ENCODE results near the gene TAF10. TPM values are rescaled to one million over a fixed set of nuclear protein-coding genes. Genes with fewer than 3 reads are reported as not detected.

TAF10 gene
- total RNA-seq, 1 donor from 2014 or later = 45.7 TPM

DNA sequence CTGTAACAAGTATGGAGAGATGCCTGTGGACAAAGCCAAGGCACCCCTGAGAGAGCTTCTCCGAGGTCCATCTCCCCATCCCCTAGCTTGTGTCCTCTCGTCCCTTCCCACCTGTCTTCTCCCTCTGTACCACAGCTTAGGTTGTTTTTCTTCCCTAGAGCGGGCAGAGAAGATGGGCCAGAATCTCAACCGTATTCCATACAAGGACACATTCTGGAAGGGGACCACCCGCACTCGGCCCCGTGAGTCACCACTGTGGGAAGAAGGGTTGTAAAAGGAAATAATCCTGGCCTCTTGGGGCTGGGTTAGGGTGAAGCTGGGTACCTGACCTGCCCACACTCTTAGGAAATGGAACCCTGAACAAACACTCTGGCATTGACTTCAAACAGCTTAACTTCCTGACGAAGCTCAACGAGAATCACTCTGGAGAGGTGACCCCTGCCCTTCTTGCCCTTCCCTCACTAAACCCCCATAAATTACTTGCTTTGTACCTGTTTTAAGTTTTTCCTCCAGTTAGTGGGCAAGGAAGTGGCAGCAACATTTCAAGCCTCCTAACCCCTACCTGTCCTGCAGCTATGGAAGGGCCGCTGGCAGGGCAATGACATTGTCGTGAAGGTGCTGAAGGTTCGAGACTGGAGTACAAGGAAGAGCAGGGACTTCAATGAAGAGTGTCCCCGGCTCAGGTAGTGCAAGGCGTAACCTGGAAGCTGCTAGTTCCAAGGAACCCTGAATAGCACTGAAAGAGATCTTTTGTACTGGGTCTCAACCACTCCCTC is 3.1 kb downstream of the TAF10 start:
- no peak for DNase-seq (ENCODE audit: low read depth, low spot score)

DNA sequence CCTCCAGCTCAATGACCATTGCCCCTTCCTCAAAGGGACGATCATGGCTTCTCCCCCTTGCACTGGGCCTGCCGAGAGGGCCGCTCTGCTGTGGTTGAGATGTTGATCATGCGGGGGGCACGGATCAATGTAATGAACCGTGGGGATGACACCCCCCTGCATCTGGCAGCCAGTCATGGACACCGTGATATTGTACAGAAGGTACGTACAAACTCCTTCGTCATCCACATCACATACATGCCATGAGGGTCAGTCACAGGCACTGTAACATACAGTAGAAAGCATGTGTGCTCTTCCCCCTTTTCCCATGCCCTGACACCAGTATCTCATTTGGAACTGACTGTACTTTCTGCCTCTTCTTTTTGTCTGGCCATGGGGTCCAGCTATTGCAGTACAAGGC is 4.0 kb downstream of the TAF10 start:
- DNase-seq (ENCODE audit: low read depth, low spot score) = no peak

DNA sequence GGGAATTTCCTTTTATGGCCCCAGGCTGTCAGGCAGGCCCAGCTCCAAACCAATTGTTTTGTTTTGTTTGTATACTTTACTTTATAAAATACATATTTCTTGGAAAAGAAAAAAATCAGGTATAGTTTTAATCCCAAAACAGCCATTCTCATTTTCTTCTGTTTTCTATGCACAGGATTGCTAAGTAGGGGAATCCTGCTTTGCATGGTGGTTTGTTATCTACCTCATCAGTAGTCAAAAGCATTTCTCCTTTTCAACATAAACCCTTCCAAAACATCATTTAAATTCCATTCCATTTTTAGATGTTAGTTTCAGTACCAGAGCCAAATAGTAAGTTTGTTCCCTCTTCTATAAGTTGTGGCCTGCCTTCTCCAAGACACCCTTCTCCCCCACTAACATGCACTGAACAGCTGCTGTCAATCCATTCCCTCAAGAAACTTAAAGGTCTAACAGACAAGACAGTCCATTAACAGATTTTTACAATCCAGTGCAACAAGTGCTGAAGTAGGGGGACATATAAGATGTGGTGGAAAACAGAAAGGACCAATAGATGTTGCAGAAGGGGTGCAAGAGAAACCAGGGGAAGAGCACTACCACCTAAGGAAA is 4.7 kb downstream of the TAF10 start:
- DNase-seq (ENCODE audit: low read depth, low spot score) = no peak

DNA sequence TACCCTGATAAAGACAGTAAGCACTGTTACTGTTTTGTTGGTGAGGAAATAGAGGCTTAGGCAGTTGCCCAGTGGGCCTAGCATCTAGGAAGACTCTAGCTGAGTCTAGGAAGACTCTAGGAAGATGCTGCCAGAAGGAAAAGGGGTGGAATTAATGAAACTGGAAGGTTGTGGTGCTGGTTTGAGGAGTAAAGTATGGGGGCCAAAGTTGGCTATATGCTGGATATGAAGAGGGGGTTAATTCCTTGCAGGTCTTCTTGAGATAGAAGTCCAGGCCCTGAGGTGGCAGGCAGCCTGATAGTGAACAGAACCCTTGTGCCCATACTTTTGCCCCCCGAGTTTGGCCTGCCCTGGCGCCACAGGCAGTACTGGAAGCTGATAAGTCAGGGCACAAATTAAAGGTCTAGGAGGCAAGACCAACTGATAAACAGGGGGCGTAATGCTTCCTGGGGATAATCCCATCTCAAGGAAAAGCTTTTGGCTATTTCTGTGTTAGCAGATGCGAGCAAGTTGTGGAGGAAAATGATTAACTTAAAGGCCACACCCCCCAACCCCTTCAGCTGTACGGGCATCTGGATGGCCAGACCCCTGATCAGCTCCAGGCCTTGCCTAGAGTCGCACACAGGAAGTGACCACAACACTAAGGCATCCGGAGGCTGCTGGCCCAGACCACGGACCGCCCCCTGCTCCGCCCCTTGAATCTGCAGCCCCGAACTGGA is 5.4 kb downstream of the TAF10 start:
- peak; percentile 91 for DNase-seq (ENCODE audit: low read depth, low spot score)

DNA sequence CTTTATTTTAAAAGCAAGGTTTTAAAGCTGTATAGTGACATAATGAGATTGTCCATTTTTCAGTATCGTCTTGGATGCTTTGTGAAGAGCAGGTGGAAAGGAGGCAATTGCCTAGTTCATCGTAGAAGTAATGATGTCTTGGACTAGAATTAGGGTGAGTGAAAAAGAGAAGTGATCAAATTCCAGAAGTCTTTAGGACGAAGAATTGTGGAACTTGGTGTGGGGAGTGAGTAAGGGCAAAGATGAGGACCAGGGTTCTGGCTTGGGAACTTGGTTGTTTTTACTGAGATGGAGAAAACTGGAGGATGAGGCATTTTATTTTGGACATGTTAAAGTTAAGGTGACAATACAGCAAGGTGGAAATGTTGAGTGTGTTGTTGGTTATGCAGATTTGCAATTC is 7.2 kb downstream of the TAF10 start:
- no peak for DNase-seq (ENCODE audit: low read depth, low spot score)

DNA sequence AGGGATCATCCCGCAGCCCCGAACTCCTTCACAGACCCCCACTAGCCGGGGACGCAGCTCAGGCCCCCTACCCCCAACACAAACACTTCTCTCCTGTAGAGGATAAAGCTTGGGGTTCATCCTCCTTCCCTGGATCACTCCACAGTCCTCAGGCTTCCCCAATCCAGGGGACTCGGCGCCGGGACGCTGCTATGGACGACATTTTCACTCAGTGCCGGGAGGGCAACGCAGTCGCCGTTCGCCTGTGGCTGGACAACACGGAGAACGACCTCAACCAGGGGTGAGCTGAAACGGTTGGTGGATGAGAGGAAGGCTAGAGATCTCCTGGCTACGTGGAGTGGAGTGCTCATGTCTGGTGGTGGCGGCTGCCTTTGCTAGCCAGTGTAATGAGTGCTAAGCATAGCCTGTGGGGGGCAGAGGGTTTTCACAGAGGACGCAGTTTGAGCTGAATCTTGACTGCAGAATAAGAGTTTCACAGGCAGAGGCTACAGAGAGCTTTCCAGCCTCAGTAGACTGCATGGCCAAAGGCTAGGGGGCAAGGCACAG is 7.9 kb downstream of the TAF10 start:
- DNase-seq (ENCODE audit: low read depth, low spot score) = no peak

DNA sequence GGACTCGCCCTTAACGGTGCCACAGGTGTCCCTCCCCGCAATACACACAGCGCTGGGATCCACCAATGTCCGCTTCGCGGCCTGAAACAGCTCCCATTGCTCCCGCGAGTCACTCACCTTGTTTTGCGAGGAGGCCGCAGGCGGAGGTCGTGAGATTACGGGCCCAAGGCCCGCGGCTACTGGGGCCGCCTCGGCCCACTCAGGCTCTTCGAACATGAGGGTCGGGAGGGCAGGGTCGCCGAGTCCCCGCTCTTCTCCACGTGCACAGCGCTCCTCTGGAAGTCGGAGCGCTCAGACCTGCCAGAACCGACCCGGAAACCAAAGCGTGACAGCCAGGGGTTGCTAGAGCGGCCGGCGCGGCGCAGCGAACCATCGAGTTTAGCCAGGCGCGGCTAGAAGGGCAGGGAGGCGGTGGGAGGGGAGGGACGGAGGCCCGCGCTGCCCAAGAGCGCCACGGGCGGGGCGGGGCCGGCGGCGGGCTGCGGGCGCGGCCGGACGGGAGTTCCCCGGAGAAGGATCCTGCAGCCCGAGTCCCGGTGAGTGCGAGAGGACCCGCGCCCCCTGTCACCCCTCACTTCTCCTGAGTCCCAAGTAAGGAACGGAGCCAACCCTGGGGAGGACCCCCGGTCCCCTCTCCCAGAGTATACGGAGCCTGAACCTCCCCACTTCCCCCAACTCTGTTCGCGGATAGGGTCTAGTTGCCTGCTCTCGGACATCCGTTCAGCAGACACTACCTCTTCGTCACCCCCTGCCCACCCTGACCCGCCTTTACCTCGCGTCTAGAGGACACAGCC is 8.5 kb downstream of the TAF10 start, which contains the start of the genes ILK and RRP8:
Gene ILK (plus strand): TSS at position 488 of the 794 bp plus-strand sequence. CDS start 498 bp downstream, outside the sequence.
Gene RRP8 (minus strand): TSS at position 330 of the 794 bp plus-strand sequence. CDS start 114 bp downstream, at position 216.
- peak; percentile 73 for DNase-seq (ENCODE audit: low read depth, low spot score)

DNA sequence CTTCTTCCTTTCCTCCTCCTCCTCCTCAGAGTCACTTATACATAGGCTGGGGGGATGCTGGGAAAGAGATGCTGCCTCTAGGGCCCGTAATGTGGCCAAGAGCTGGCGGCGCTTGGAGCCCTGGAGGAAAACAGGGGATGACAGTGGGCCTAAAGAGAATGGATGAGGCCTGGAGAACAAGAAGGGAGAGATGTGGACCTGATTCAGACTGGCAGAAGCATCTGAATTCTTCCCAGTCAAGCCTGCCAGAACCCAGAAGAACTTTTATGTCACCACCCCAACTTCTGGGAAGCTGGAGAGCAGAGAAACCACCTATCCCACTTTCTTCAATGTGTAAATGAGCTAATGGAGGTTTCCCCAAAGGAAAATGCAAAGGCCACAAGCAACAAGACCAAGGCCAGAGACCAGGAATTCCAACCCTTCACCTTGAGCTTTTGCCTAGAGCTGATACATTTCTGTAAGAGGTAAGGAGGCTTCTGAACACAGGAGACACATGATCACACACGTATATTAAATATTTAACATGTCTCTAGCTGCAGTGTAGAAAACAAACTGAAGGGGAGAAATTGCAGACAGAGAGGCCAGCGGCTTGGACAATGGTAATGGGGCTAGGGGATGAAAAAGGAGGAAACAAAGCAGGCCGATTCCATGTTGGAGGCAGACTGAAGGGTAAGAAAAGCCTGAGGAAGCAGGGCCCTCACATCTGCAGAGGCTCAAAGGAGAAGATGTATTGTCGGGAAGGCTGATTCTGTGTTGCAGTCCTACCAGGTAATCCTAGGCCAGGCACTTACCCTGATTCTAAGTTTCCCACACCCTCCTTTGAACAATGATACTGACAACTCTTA is 9.7 kb downstream of the TAF10 start:
- no peak for DNase-seq (ENCODE audit: low read depth, low spot score)

DNA sequence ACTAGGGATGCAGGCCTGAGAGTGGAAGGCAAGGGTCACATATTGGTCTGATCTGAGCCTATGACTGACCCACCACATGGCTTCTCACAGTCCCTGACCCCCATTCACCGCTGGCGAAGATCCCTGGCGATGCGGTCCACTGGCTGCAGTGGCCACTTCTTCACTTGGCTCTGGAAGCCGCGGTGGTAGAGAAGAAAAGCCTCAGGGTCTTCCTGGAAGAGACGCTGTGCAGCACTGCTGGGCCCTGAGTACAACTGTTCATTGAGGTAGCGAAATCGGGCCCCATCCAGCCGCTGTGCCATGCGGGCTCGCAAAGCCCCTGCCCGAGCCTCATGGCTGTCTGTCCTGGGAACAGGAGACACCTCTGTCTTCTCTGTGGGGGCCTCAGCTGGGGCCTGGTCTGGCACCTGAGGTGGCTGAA is 11.0 kb downstream of the TAF10 start:
- no peak for DNase-seq (ENCODE audit: low read depth, low spot score)

DNA sequence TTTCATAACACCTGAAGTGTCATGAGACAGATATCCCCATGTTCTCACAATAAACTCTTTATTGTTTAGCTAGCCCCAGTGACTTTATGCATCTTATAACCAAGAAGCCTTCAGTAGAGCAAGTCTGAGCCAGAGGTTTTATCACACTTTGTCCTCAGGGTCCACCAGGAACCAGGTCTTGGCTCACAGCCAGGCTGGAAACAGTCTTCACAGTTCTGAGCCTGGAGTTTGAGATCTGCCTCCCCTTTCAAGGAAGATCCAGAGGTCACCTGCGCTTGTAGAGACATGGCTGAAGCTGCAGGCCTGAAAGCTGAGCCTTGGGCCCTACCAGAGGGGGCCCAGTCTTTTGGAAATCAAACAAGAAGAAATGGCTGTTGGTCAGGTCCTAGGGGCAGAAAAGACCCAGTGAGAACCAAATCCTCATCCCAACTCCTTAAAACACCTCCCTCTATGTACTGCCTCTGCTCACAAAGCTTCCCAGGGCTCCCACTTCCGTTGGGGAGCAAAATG is 12.1 kb downstream of the TAF10 start:
- DNase-seq (ENCODE audit: low read depth, low spot score) = no peak

DNA sequence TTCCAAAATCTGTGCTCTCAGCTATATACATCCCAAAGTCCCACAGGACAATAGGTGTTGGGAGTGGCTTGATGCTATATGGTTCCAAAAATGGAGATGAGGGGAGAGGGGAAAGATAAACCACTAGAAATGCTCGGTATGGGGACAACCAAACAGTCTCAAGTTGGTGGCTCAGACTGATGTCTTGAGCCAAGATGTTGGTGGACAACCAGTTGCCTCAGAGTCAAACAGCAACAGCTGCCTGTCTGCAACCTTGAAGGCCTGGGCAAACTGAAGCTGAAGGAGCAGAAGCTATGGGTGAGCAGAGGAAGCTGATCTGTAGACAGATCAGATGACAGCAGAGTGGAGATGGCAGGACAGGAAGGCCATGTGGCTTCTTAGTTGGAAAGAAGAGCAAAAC is 12.6 kb downstream of the TAF10 start:
- DNase-seq (ENCODE audit: low read depth, low spot score) = no peak

DNA sequence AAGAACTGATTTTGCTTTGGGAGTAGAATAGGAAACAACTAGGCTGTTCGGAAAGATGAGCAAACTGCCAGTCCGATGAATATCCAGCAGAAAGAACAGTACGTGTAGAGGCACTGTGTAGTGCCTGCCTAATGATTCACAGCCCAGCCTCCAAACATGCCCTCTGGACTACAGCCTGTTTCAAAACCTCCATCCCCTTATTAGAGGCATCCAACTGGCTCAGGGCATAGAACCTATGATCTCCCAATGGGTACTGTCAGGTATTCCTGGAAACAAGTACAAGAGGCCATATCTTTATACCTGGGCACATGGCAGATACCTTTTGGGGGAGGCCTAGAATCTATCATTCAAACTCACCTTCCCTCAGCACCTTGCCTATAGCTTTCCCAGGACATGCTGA is 13.5 kb downstream of the TAF10 start:
- DNase-seq (ENCODE audit: low read depth, low spot score) = no peak

DNA sequence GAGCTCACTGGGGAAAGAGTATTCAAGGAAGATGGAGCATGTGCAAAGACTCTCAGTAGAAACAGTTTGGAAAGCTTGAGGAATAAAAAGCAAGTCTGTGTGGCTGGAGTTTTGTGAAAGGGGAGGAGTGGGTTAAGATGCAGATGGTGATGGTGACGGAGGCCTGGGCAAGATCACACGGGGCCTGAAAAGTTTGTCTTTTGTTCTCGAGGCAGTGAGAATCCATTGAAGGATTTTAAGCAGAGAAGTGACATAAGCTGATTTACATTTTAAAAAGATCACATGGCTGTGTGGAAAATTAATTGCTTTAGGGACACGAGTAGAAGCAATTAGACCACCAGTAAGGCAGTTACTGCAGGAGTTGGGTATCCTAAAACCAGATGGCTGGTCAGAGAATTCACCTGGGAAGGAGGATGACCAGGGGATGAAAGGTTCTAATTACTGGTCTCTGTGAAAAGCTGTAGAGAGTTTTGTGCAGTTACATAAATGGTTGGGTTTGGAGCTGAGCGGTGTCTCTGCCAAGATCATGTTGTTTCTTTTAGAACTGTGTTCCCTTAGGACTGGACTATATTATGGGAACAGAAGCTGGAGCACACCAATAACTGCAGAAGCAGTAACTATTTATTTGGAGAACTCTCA is 15.7 kb downstream of the TAF10 start:
- no peak for DNase-seq (ENCODE audit: low read depth, low spot score)

DNA sequence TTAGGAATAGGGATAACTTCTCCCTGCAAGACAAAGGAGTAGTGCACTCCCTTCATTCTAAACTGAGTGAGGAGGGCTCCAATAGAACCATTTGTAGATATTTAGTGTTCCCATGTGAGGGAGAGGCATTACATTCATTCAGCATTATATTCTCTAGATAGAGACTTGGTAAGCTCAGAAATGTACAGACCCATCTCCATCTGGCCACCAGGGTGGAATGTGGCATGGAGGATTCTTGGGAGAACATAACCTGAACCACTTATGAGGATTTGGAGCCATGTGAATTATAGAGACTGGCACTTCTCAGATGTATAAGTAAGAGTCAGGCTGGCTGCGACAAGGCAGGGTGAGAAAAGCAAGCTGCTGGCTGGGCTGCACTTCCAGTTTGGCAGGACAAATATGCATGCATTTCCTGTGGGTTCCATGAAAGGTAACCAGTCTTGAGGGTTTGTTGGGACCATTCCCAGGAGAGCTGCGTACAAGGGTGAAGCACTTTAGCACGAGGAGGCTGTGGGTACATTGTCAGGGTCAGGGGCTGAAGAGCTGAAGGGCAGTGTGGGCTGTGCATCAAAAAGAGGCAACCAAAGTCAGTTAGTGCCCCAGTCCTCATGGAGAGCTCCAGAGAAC is 17.8 kb downstream of the TAF10 start:
- no peak for DNase-seq (ENCODE audit: low read depth, low spot score)

DNA sequence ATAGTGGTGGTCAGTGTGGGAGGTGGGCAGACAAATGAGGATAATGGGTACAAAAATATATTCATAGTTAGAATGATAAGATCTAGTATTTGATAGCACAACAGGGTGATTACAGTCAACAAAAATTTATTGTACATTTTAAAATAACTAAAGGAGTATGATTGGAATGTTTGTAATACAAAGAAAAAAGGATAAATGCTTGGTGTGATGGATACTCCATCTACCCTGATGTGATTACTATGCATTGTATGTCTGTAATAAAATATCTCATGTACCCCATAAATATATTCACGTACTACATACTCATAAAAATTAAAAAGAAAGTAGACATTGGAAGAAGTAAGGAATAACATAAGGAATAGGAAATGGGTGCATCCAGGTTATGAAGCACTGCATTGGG is 24.0 kb downstream of the TAF10 start:
- no peak for DNase-seq (ENCODE audit: low read depth, low spot score)

DNA sequence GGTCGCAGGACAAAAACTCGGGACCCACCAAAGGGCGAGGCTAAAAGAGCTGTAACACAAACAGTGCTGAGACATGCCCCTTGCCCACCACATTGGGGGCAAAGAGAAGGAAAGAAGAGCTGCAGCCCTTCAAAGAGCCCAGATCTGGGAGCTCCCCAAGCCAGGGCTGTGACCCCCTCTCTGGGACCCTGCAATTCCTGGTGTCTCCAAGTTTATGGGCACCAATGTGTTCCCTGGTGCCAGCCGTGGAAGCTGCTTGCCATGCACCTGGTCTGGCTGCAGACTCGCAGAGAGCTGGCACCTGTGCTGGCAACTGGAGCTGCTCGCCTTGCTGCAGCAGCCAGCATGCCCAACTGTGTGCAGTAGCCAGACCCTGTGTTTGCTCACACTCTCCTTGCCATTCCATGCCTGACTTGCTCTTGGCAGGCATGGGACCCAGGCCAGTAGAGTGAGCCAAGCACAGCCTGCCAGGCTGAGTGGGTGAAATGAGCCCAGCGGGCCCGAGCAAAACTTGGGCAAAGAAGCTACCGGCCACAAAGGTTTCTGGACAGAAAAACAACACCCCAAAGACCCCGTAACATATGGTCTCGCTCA is 24.6 kb downstream of the TAF10 start:
- DNase-seq (ENCODE audit: low read depth, low spot score) = no peak

DNA sequence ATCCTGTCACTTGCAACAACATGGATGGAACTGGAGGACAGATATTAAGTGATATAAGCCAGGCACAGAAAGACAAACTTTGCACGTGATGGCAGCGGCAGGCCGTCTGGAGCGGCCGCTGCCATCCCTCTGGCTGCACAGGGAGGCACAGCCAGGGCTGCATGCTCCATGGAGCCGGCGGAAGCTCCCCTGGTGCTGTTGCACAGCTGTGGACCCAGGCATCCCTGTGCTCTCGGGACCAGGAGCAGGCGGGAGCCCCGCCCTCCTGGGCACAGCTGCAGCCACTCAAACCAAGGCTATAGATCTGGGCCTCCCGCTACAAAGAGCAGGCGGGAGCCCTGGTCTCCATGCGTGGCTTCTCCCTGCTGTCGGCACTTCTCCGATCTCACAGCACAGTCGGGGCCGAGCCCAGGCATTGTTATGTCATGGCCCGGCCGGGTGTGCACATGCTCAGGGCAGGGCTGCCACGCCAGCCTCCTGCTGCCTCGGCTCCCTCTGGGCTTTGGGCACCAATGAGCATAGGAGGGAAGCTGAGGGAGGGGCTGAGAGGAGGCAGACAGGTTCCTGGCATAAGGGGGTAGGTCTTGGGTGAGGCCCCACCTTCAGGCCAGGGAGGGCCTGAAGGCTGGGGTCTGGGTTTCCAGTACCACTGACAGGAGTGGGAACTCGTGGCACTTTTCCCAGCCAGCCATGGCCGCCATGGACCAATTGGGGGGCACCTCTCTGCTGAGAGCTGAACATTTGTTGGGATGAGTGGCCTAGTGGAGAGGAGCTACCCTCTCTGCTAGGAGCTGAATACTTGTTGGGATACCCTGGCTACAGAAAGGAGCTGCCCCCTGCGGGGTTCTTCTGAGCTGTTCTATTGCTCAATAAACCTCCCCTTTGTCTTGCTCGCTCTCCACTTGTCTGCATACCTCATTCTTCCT is 25.3 kb downstream of the TAF10 start:
- DNase-seq (ENCODE audit: low read depth, low spot score) = no peak

DNA sequence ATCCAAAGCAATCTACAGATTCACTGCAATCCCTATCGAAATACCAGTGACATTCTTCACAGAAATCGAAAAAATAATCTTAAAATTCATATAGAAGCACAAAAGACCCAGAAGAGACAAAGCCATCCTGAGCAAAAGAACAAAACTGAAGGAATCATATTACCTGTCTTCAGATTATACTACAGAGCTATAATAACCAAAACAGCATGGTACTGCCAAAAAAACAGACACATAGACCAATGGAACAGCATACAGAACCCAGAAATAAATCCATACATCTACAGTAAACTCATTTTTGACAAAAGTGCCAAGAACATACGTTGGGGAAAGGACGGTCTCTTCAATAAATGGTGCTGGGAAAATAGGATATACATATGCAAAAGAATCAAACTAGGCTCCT is 27.5 kb downstream of the TAF10 start:
- no peak for DNase-seq (ENCODE audit: low read depth, low spot score)

Measured in pulmonary artery endothelial cell (primary cell).